ENCODE results near the gene LCN9. TPM values are rescaled to one million over a fixed set of nuclear protein-coding genes. Genes with fewer than 3 reads are reported as not detected.

LCN9 gene
- total RNA-seq, 1 donor from 2014 or later = not detected

- TF ChIP-seq CTCF (IDR thresholded peaks at IDR 0.05; ENCODE audit: borderline replicate concordance) = no peak
- no peaks in the 10 kb centered on the region for H3K4me1 ChIP-seq
- H3K27me3 ChIP-seq (ENCODE audit: low read depth) = peaks cover 9% of the 10 kb centered on the region
- H3K9me3 ChIP-seq (replicated peaks) = peaks cover 54% of the 10 kb centered on the region
- intact Hi-C loops (cut with micrococcal nuclease) = no loop called here
- H3K4me3 ChIP-seq = no peak overlapping the region
- H3K36me3 ChIP-seq = no peaks in the 10 kb centered on the region
- DNase-seq = no peak
- no peak overlapping the region for H3K27ac ChIP-seq (replicated peaks)
These were observed 13.6 kb upstream of the LCN9 start for GRCh38 chr9:135649508-135649907.

- DNase-seq = no peak
These were observed 12.7 kb upstream of the LCN9 start for GRCh38 chr9:135650408-135650807.

GRCh38 chr9:135655317-135655716 is 7.8 kb upstream of the LCN9 start:
- Histone ChIP-seq H3K4me3 (no peak overlapping the region), H3K27me3 (ENCODE audit: low read depth) (peaks cover 51% of the 10 kb centered on the region), H3K36me3 (no peaks in the 10 kb centered on the region), H3K27ac (replicated peaks) (no peak overlapping the region), H3K9me3 (replicated peaks) (no peaks in the 10 kb centered on the region), H3K4me1 (no peaks in the 10 kb centered on the region)
- intact Hi-C loops (cut with micrococcal nuclease) = no loop called here
- no peak for DNase-seq
- TF ChIP-seq CTCF (IDR thresholded peaks at IDR 0.05; ENCODE audit: borderline replicate concordance) = no peak

More at GRCh38 chr9:135650408-135650807, 12.7 kb upstream of the LCN9 start:
- intact Hi-C loops (cut with micrococcal nuclease) = no loop called here
- no peaks in the 10 kb centered on the region for H3K36me3 ChIP-seq
- H3K4me3 ChIP-seq = no peak overlapping the region
- H3K27me3 ChIP-seq (ENCODE audit: low read depth) = peaks cover 18% of the 10 kb centered on the region
- peaks cover 45% of the 10 kb centered on the region for H3K9me3 ChIP-seq (replicated peaks)
- no peak for TF ChIP-seq CTCF (IDR thresholded peaks at IDR 0.05; ENCODE audit: borderline replicate concordance)
- H3K4me1 ChIP-seq = no peaks in the 10 kb centered on the region
- no peak overlapping the region for H3K27ac ChIP-seq (replicated peaks)

- intact Hi-C loops (cut with micrococcal nuclease) = no loop called here
- H3K36me3 ChIP-seq = no peaks in the 10 kb centered on the region
These were observed 5.7 kb upstream of the LCN9 start for GRCh38 chr9:135657416-135657815.

GRCh38 chr9:135659252-135659651 is 3.9 kb upstream of the LCN9 start:
- no peak for TF ChIP-seq CTCF (IDR thresholded peaks at IDR 0.05; ENCODE audit: borderline replicate concordance)
- Histone ChIP-seq H3K27me3 (ENCODE audit: low read depth) (peaks cover 71% of the 10 kb centered on the region), H3K4me1 (no peaks in the 10 kb centered on the region), H3K9me3 (replicated peaks) (no peaks in the 10 kb centered on the region), H3K27ac (replicated peaks) (no peak overlapping the region), H3K4me3 (no peak overlapping the region), H3K36me3 (no peaks in the 10 kb centered on the region)
- intact Hi-C loops (cut with micrococcal nuclease) = no loop called here
- DNase-seq = no peak

More at GRCh38 chr9:135657416-135657815, 5.7 kb upstream of the LCN9 start:
- no peak overlapping the region for H3K4me3 ChIP-seq
- no peaks in the 10 kb centered on the region for H3K9me3 ChIP-seq (replicated peaks)
- no peak overlapping the region for H3K27ac ChIP-seq (replicated peaks)
- H3K27me3 ChIP-seq (ENCODE audit: low read depth) = peaks cover 64% of the 10 kb centered on the region
- H3K4me1 ChIP-seq = no peaks in the 10 kb centered on the region
- no peak for DNase-seq
- TF ChIP-seq CTCF (IDR thresholded peaks at IDR 0.05; ENCODE audit: borderline replicate concordance) = no peak

GRCh38 chr9:135660407-135660806 is 2.7 kb upstream of the LCN9 start:
- intact Hi-C loops (cut with micrococcal nuclease) = no loop called here
- H3K9me3 ChIP-seq (replicated peaks) = no peaks in the 10 kb centered on the region
- no peak for DNase-seq
- H3K36me3 ChIP-seq = no peaks in the 10 kb centered on the region
- TF ChIP-seq CTCF (IDR thresholded peaks at IDR 0.05; ENCODE audit: borderline replicate concordance) = no peak
- peaks cover 72% of the 10 kb centered on the region for H3K27me3 ChIP-seq (ENCODE audit: low read depth)
- H3K27ac ChIP-seq (replicated peaks) = no peak overlapping the region
- no peaks in the 10 kb centered on the region for H3K4me1 ChIP-seq
- no peak overlapping the region for H3K4me3 ChIP-seq
